Activated CD4-positive, alpha-beta memory T cell treated with anti-CD3 and anti-CD28 coated beads for 36 hours (primary cell): Measurements from ENCODE around the gene GSTM3. TPM values are rescaled to one million over a fixed set of nuclear protein-coding genes. Genes with fewer than 3 reads are reported as not detected.
"Not testable (repeated sequence)": the region's sequence is repeated elsewhere in the genome, so short reads cannot be mapped to it uniquely, and the experiment has no call there.

Experiments used
- CTCF ChIA-PET: fragments of 350-600 bp; sonication (Branson Sonifier 250); formaldehyde crosslinking; loops from one replicate; lab custom pipeline; 2021; ENCODE audit warnings: antibody characterized with exemption, inconsistent platforms; lab: Charles Lee
- POLR2A ChIA-PET: fragments of 350-600 bp; sonication (Branson Sonifier 250); formaldehyde crosslinking; loops from one replicate; lab custom pipeline; 2021; ENCODE audit warnings: antibody characterized with exemption; lab: Charles Lee
- DNase-seq: peaks from one replicate; pipeline ENCODE4 v3.0.0-alpha.2; 2020
- H3K27ac Mint-ChIP-seq: one replicate; pipeline ENCODE4 v1.8.0; 2021; ENCODE audit warnings: mixed read lengths
- H3K27me3 Mint-ChIP-seq: one replicate; pipeline ENCODE4 v1.8.0; 2021; ENCODE audit warnings: mixed read lengths
- H3K36me3 Mint-ChIP-seq: one replicate; pipeline ENCODE4 v1.8.0; 2021; ENCODE audit warnings: mixed read lengths
- H3K4me1 Mint-ChIP-seq: one replicate; pipeline ENCODE4 v1.8.0; 2021; ENCODE audit warnings: low read depth, mixed read lengths
- H3K4me3 Mint-ChIP-seq: one replicate; pipeline ENCODE4 v1.8.0; 2021; ENCODE audit warnings: mild to moderate bottlenecking, mixed read lengths
- H3K9me3 Mint-ChIP-seq: one replicate; pipeline ENCODE4 v1.8.0; 2021; ENCODE audit warnings: mixed read lengths
- intact Hi-C: fragments of 100-400 bp; cut with micrococcal nuclease; formaldehyde crosslinking; loops from one replicate; pipeline ENCODE4 v1.15.1; 2023
- total RNA-seq, 2 experiments: library from RNA; stranded (reverse); gene quantifications; one replicate each; pipeline ENCODE4 v1.2.3, GENCODE V29; 2021

GSTM3 gene
- total RNA-seq, 2 experiments from 2014 or later: 1.6 to 2.1 TPM

DNA sequence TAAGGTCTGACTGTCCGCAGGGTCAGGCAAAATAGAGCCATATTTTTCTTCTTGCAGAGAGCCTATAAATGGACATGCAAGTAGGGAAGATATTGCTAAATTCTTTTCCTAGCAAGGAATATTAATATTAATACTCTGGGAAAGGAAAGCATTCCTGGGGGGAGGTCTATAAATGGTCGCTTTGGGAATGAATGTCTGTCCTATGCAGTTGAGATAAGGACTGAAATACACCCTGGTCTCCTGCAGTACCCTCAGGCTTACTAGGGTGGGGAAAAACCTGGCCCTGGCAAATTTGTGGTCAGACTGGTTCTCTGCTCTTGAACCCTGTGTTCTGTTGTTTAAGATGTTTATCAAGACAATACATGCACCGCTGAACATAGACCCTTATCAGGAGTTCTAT lies 37.9 kb downstream of the GSTM3 start:
- H3K4me1 Mint-ChIP-seq, H3K36me3 Mint-ChIP-seq, H3K4me3 Mint-ChIP-seq, DNase-seq, H3K27ac Mint-ChIP-seq, H3K27me3 Mint-ChIP-seq, CTCF ChIA-PET, intact Hi-C loops, POLR2A ChIA-PET: not testable (repeated sequence)
- H3K9me3 Mint-ChIP-seq: peaks cover 12% of the 10 kb centered on the region

DNA sequence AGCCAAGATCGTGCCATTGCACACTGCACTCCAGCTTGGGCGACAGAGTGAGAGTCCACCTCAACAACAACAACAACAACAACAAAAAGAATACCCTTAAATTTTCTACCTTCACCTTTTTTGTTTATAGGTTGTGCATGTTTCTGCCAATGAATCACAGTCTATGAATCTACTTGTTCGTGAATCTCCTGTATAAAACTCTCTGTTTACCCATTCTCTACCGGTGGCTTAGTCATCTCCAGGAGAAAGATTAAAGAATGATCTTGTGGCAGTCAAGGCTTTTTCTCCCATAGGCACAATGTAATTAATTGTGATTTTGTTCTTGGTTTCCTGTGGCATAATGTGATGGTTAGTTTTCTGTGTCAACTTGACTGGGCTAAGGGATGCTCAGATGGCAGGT lies 43.0 kb downstream of the GSTM3 start:
- H3K4me1 Mint-ChIP-seq, H3K4me3 Mint-ChIP-seq, DNase-seq, intact Hi-C loops, H3K27ac Mint-ChIP-seq, H3K36me3 Mint-ChIP-seq, CTCF ChIA-PET, H3K27me3 Mint-ChIP-seq, H3K9me3 Mint-ChIP-seq, POLR2A ChIA-PET: not testable (repeated sequence)

DNA sequence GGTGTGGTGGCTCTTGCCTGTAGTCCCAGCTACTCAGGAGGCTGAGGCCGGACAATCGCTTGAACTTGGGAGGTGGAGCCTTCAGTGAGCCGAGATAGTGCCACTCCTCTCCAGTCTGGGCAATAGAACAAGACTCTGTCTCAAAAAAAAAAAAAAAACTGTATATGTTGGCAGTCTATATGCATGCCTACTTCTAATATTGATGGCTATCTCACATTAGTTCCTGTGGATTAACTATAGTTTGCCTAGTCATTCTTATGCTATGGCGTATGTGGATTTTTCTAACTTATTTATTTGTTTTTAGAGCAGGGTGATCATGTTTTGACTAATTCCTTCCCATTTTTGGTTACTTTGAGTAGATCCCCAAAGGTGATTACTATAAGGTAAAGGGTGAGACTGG lies 43.8 kb downstream of the GSTM3 start:
- DNase-seq: no peak
- H3K4me1 Mint-ChIP-seq: no peaks in the 10 kb centered on the region
- intact Hi-C loops: no loop called here
- no peaks in the 10 kb centered on the region for H3K9me3 Mint-ChIP-seq
- no peaks in the 10 kb centered on the region for H3K27me3 Mint-ChIP-seq
- H3K4me3 Mint-ChIP-seq: no peak overlapping the region
- ChIA-PET CTCF (no interaction called here), POLR2A (no interaction called here)
- H3K27ac Mint-ChIP-seq: no peak overlapping the region
- H3K36me3 Mint-ChIP-seq: no peaks in the 10 kb centered on the region

DNA sequence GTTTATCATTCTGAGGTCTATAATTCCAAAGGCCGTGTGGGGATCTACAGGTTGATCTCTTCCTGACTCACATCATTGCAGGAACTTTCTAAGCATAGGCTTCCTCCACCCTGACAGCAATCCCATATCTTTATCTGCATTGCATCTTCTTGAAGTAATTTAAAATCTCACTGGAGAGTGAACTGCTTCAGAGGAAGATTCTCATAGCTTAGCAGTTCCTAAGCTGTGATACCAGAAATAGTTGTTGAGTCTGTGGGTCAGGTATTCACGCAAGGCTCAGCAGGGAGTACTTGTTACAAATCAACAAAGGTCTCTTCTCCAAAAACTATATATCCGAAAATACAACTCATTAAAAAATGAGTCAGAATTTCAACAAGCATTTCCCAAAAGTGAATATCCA lies 45.7 kb downstream of the GSTM3 start:
- H3K9me3 Mint-ChIP-seq, H3K36me3 Mint-ChIP-seq, H3K4me1 Mint-ChIP-seq, intact Hi-C loops, H3K27ac Mint-ChIP-seq, H3K4me3 Mint-ChIP-seq, CTCF ChIA-PET, H3K27me3 Mint-ChIP-seq, POLR2A ChIA-PET, DNase-seq: not testable (repeated sequence)

DNA sequence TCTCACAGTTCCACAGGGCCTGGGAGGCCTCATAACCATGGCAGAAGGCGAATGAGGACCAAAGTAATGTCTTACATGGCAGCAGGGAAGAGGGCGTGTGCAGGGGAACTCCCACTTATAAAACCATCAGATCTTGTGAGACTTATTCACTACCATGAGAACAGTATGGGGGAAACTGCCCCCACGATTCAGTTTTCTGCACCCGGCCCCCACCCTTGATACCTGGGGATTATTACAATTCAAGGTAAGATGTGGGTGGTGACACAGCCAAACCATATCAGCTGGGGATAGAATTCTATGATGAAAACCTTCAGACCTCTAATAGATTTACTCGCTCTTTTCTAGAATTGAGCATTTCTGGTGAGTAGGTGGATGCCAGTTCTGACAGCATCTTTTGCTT lies 46.4 kb downstream of the GSTM3 start:
- POLR2A ChIA-PET, intact Hi-C loops, DNase-seq, H3K27ac Mint-ChIP-seq, H3K9me3 Mint-ChIP-seq, CTCF ChIA-PET, H3K4me3 Mint-ChIP-seq, H3K27me3 Mint-ChIP-seq, H3K36me3 Mint-ChIP-seq, H3K4me1 Mint-ChIP-seq: not testable (repeated sequence)

DNA sequence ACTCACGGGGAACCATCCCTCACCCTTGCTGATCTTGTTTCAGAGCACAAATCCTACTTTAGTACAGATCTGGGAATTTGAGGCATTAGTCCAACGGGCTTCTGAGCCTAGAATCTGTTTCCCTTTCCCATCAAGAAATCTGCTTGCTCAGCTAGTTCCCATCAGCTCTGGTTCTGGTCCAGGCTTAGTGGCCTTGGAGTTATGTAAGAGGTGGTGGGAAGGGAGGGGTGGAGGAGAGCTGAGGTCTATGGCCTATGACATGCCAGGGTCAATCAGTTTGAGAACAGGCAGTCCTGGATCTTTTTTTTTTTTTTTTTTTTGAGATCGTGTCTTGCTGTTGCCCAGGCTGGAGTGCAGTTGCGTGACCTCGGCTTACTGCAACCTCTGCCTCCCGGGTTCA lies 49.1 kb downstream of the GSTM3 start:
- Mint-ChIP-seq H3K36me3 (no peaks in the 10 kb centered on the region), H3K4me3 (no peak overlapping the region), H3K9me3 (no peaks in the 10 kb centered on the region), H3K27ac (no peak overlapping the region), H3K27me3 (no peaks in the 10 kb centered on the region), H3K4me1 (no peaks in the 10 kb centered on the region)
- ChIA-PET CTCF (no interaction called here), POLR2A (no interaction called here)
- DNase-seq: no peak
- intact Hi-C loops: no loop called here

DNA sequence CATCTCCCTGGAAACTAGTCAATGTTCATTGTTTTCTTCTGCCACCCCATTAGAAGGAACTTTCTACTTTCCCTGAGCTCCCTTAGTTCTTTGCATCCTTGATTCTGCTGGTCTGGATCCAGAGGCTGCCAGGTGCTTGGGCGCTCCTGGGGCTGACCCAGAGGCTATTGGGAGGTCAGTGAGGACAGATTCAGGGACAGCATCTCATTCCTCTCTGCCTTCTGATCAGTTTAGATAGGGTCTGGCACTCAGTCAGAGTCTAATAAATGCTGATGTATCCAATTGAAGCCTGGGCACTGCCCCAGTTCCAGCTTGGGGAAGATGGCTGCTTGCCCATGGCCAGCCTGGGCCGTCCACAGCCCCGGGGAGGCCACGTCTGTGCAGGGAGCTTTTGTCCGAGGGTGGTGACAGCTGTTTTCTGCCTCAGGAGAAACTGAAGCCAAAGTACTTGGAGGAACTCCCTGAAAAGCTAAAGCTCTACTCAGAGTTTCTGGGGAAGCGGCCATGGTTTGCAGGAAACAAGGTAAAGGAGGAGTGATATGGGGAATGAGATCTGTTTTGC lies 50.9 kb downstream of the GSTM3 start:
- CTCF ChIA-PET: no interaction called here
- POLR2A ChIA-PET: no interaction called here
- Mint-ChIP-seq H3K27me3 (no peaks in the 10 kb centered on the region), H3K36me3 (no peaks in the 10 kb centered on the region), H3K4me1 (no peaks in the 10 kb centered on the region), H3K9me3 (no peaks in the 10 kb centered on the region), H3K4me3 (no peak overlapping the region), H3K27ac (no peak overlapping the region)
- intact Hi-C loops: no loop called here
- no peak for DNase-seq

DNA sequence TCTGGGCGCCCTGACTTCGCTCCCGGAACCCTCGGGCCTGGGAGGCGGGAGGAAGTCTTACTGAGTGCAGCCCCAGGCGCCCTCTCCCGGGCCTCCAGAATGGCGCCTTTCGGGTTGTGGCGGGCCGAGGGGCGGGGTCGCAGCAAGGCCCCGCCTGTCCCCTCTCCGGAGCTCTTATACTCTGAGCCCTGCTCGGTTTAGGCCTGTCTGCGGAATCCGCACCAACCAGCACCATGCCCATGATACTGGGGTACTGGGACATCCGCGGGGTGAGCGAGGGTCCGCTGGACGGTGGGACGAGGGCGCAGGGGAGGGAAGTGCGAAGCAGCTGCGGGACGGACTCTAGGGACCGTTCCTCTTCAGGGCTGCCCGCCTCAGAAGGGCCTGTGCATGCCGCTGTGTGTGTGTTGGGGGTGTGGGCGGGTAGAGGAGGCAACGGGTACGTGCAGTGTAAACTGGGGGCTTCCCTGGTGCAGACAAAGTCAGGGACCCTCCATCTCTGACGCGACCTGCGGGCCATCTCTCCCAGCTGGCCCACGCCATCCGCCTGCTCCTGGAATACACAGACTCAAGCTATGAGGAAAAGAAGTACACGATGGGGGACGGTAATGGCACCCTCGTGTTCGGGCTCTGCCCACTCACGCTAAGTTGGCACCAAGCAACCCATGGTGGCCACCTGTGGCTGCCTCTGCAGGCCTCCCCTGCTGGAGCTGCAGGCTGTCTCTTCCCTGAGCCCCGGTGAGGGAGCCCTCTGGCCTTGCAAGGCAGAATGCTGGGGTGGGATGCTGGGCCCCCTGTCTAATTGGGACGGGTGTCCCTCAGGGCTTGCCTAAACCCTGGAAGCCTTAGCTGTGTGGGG lies 53.0 kb downstream of the GSTM3 start, which contains the start of gene GSTM1:
Gene GSTM1 (plus strand): TSS at position 177 of the 859 bp plus-strand sequence. CDS start 57 bp downstream, at position 234.
- POLR2A ChIA-PET: no interaction called here
- Mint-ChIP-seq H3K9me3 (no peaks in the 10 kb centered on the region), H3K27me3 (no peaks in the 10 kb centered on the region), H3K27ac (no peak within 1 kb of the TSS), H3K4me3 (no peak within 1 kb of the TSS), H3K4me1 (no peaks in the 10 kb centered on the region), H3K36me3 (no peaks in the 10 kb centered on the region)
- CTCF ChIA-PET: no interaction called here
- intact Hi-C loops: no loop called here
- no peak for DNase-seq

DNA sequence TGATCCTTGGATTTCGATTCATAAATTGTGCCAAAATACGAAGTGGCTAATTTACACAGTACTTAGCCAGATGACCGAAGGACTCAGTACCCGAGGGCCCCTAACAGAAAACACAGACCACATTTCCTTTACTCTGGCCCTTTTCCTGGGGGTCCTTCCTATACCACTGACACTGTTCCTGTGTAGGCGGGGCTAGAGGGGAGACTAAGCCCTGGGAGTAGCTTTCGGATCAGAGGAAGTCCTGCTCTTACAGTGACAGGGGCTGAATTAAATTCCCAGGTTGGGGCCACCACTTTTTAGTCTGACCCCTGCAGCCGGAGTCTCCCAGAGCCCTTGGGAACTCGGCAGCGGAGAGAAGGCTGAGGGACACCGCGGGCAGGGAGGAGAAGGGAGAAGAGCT lies 53.7 kb downstream of the GSTM3 start:
- H3K4me1 Mint-ChIP-seq, H3K4me3 Mint-ChIP-seq, CTCF ChIA-PET, DNase-seq, H3K9me3 Mint-ChIP-seq, H3K27me3 Mint-ChIP-seq, H3K27ac Mint-ChIP-seq, intact Hi-C loops, H3K36me3 Mint-ChIP-seq, POLR2A ChIA-PET: not testable (repeated sequence)

DNA sequence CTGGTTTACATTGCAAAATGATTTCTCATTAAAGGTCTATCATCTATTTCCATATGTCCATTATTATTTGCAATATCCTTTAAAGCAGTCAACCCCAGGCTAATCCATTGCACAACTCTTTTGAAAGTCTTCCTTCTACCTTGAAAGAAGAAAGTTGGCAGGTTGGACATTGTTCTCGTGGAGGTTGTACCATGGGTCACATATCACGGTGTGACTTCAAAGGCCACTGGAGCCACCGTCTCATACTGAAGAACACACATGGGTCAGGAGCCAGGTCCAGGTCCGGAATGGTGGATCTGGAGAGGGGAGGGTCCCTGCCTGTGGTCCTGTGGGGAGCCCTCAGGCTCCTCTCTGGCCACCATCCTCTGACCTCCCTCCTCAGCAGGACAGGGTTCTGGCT lies 54.9 kb downstream of the GSTM3 start:
- H3K4me1 Mint-ChIP-seq, H3K27me3 Mint-ChIP-seq, H3K36me3 Mint-ChIP-seq, H3K27ac Mint-ChIP-seq, CTCF ChIA-PET, H3K4me3 Mint-ChIP-seq, H3K9me3 Mint-ChIP-seq, DNase-seq, POLR2A ChIA-PET, intact Hi-C loops: not testable (repeated sequence)

DNA sequence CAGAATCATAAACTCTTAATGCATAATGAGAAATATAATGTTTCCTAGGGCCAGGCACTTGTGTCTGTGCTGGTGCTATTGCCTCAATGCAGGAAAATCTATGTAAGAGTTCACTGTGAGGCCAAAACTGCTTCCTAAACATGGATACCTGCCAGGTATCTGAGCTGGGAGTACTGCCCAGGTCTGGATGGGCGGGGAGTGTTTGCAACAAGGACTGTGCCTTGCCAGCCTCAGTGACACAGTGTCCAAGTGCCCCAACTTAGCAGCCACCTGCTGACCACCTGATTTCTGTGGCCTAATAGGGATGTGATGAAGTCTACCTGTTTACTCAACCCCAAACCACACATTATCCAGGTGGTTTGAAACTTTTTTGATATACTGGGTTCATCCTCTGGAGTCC lies 55.4 kb downstream of the GSTM3 start:
- H3K27ac Mint-ChIP-seq, H3K27me3 Mint-ChIP-seq, H3K4me1 Mint-ChIP-seq, H3K36me3 Mint-ChIP-seq, CTCF ChIA-PET, intact Hi-C loops, DNase-seq, H3K9me3 Mint-ChIP-seq, H3K4me3 Mint-ChIP-seq, POLR2A ChIA-PET: not testable (repeated sequence)

DNA sequence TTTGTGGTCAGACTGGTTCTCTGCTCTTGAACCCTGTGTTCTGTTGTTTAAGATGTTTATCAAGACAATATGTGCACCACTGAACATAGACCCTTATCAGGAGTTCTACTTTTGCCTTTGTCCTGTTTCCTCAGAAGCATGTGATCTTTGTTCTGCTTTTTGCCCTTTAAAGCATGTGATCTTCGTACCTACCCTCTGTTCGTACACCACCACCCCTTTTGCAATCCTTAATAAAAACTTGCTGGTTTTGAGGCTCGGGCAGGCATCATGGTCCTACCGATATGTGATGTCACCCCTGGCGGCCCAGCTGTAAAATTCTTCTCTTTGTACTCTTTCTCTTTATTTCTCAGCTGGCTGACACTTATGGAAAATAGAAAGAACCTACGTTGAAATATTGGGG lies 56.1 kb downstream of the GSTM3 start:
- POLR2A ChIA-PET, intact Hi-C loops: not testable (repeated sequence)

More for the DNA sequence above, 56.1 kb downstream of the GSTM3 start:
- H3K4me1 Mint-ChIP-seq, CTCF ChIA-PET, DNase-seq, H3K36me3 Mint-ChIP-seq, H3K27me3 Mint-ChIP-seq, H3K4me3 Mint-ChIP-seq, H3K27ac Mint-ChIP-seq, H3K9me3 Mint-ChIP-seq: not testable (repeated sequence)
